Omental fat pad (tissue), 4 donors: ENCODE results near the gene AXIN1. TPM values are rescaled to one million over a fixed set of nuclear protein-coding genes. Genes with fewer than 3 reads are reported as not detected.
"Not testable (repeated sequence)": the region's sequence is repeated elsewhere in the genome, so short reads cannot be mapped to it uniquely, and the experiment has no call there.

ENCODE experiments used
- ATAC-seq: fragments of 150-250 bp; one replicate; pipeline ENCODE4 v1.9.1; 2016; ENCODE audit warnings: mild to moderate bottlenecking, moderate library complexity; ENCODE audit not compliant: low FRiP score
- DNase-seq: peaks from one replicate; pipeline ENCODE4 v3.0.0-alpha.2; 2019; ENCODE audit warnings: low spot score
- CTCF ChIP-seq, 3 donors: fragments of 450-650 bp; IDR thresholded peaks; one replicate each; pipeline ENCODE4 v1.5.1; 2016 to 2017; ENCODE audit warnings: antibody characterized with exemption in 3 of 3, mild to moderate bottlenecking in 3 of 3, moderate library complexity in 2 of 3
- total RNA-seq, 4 donors: library from RNA; depleted of rRNA; stranded (reverse); fragments of >200 nt; gene quantifications; one replicate each; pipeline ENCODE4 v1.1.0, GENCODE V29; 2016

AXIN1 gene
- total RNA-seq, 4 donors from 2014 or later: 17.0 to 36.6 (median 20.9) TPM

- DNase-seq (no peak), ATAC-seq (no peak)
- TF ChIP-seq CTCF (IDR thresholded peaks at IDR 0.05): no peak
These were observed 28.2 kb upstream of the AXIN1 start for GRCh38 chr16:380762-381011.

DNA sequence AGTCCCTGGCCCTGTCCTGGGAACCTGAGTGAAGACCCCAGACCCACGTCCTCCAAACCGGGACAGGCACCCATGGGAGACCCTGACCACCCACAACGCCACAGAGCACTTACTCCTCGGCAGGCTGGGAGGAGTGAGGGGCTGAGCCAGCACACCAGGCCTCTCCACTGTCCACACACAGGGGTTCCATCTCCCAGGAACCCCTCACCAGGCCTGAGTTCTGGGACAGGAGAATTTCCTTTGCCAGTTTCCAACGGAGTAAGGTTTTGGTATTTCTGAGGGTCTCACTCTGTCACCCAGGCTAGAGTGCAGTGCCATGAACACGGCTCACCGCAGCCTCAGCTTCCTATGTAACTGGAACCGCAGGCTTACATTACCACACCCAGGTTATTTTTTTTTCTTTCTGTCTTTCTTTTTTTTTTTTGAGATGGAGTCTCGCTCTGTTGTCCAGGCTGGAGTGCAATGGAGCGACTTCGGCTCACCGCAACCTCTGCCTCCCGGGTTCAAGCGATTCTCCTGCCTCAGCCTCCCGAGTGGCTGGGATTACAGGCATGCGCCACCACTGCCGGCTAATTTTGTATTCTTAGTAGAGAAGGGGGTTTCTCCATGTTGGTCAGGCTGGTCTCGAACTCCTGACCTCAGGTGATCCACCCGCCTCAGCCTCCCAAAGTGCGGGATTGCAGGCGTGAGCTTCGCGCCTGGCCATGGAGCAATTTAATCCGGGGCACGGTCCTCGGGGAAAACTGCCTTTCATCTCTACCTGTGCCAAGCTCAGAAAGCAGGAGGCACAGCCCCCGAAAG lies 27.6 kb upstream of the AXIN1 start:
- no peak for ATAC-seq

DNA sequence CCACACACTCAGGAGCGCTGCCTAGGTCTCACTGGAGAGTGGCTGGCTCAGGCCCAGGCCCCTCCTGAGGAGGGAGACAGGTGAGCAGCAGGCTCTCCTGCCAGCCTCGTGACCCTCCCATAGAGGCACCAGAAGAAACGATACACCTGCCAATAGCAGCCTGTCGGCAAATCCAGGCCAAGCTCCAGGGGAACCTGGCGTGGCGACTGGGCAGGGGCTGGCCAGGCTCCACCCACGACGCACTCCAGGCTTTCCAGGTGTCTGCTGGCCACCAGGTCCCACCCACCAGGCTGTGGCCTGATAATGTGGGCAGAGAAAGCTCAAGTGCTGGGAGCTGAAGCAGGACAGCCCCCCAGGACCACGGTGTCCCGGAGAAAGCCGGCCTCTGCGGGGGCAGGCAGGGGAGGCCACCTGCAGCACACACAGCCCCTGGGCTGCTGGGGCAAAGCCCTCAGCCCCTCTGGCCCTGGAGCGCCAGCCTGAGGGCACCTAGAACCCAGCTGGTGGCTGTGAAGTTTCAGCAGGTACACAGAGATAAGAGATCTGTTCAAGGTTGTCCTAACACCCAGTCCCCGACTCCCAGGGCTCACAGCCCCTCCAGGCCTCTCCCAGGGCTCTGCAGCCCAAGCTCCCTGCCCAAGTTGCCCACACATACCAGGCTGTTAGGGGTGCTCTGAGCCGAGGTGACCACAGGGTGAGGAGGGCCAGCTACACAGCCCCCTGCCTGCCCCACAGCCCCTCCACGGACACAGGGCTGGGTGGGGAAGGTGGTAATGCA lies 26.8 kb upstream of the AXIN1 start:
- ATAC-seq: no peak
- TF ChIP-seq CTCF (IDR thresholded peaks at IDR 0.05): no peak
- no peak for DNase-seq

More for the DNA sequence above, 27.6 kb upstream of the AXIN1 start:
- no peak for DNase-seq
- TF ChIP-seq CTCF (IDR thresholded peaks at IDR 0.05): no peak

DNA sequence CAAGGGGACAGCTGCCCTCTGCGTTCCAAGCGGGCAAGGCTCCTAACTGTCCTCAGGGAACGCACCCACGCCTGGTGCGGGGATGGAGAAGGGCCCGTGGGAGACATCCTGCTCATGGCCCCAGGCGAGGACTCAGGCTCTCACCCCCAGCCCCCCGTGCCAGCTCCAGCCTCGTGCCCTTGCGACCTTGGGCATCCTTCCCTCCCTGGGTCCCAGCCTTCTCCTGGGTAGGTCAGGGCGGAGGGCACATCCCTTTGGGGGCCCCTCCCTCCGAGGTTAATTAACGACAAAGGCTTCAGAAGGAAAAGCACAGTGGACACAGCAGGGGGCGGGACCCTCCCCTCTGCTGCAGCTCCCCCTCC lies 26.3 kb upstream of the AXIN1 start:
- no peak for TF ChIP-seq CTCF (IDR thresholded peaks at IDR 0.05)
- ATAC-seq (no peak), DNase-seq (no peak)

DNA sequence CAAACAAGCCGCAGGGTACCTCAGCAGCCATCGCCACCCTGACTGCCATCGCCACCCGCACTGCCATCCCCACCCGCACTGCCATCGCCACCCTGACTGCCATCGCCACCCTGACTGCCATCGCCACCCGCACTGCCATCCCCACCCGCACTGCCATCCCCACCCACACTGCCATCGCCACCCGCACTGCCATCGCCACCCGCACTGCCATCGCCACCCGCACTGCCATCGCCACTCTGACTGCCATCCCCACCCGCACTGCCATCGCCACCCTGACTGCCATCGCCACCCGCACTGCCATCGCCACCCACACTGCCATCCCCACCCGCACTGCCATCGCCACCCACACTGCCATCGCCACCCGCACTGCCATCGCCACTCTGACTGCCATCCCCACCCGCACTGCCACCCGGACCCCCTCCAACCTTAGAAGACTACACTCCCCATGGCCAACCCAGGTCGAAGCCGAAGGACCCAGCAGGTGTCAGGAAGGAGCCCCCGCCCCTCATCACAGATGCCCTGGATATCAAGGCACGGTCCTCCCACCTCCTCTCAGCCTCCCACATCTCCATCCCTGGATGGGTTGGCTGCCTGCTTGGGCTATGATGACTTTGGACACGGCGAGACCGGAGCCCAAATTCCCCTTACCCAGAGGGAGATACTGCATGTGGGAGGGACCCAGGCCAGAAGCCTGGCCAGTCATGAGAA lies 25.7 kb upstream of the AXIN1 start:
- DNase-seq, ATAC-seq: not testable (repeated sequence)

GRCh38 chr16:377419-377951 lies 25.0 kb upstream of the AXIN1 start:
- no peak for TF ChIP-seq CTCF (IDR thresholded peaks at IDR 0.05)
- no peak for ATAC-seq
- no peak for DNase-seq

GRCh38 chr16:376817-377418 lies 24.4 kb upstream of the AXIN1 start:
- DNase-seq: no peak
- ATAC-seq: no peak
- no peak for TF ChIP-seq CTCF (IDR thresholded peaks at IDR 0.05)
